T47D (cell line): ENCODE data around the gene CNOT1.
A peak's percentile ranks its signal among the peaks of the same experiment; 100 is the strongest.
"Not testable (repeated sequence)": the region's sequence is repeated elsewhere in the genome, so short reads cannot be mapped to it uniquely, and the experiment has no call there.

ENCODE experiments used
- DNase-seq, 2 experiments: peaks; one replicate each; pipeline versions ENCODE4 v3.0.0 to v3.0.0-alpha.2; 2011 to 2012; ENCODE audit warnings: low read depth in 1 of 2, low spot score in 1 of 2
- JUND ChIP-seq: IDR thresholded peaks from 2 replicates; pipeline ENCODE4 v1.6.1; 2012; ENCODE audit warnings: low read depth
- in situ Hi-C: cut with HindIII; loops from 2 replicates; pipeline ENCODE4 v1.10.0; 2016; ENCODE audit warnings: low sequenced_read_pairs, low pct_unique_long_range_greater_than_20kb

The CNOT1 gene

DNA sequence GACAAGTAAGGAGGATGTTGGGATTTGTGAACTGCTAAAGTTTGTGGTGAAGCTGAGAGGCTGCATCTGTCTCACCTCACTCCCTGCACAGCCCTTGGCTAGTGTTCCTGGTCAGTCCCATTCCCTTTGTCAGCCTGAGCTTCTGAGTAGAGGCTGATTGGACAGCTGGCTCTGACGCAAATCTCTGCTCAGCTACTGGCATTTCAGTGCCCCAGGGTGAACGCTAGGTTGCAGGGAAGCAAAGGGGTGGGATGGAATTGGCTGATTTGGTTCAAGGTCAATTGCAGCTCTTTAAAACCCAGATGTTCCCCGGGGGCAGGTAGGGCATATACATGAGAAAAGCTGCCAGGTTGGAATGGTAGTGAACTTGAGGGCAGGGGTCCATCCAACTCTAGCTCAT is 23.1 kb upstream of the CNOT1 start:
- peak; percentile 16 to 43 for DNase-seq
- in situ Hi-C loops = no loop called here
- TF ChIP-seq JUND = no peak

DNA sequence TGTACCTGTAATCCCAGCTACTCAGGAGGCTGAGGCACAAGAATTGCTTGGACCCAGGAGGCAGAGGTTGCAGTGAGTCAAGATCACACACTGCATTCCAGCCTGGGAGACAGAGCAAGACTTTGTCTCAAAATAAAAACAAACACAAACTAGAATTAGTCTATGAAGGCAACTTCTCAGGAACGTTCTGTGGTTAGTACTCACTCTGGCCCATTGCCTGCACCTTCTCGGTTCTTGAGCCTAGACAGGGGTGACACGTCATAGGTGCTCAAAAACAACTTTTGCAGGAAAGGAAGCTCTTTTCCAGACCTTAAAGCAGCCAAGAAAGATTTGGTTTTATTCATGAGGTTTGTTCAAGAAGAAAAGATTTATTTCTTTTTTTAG is 22.3 kb upstream of the CNOT1 start:
- no peak for TF ChIP-seq JUND
- in situ Hi-C loops = no loop called here
- no peak for DNase-seq

DNA sequence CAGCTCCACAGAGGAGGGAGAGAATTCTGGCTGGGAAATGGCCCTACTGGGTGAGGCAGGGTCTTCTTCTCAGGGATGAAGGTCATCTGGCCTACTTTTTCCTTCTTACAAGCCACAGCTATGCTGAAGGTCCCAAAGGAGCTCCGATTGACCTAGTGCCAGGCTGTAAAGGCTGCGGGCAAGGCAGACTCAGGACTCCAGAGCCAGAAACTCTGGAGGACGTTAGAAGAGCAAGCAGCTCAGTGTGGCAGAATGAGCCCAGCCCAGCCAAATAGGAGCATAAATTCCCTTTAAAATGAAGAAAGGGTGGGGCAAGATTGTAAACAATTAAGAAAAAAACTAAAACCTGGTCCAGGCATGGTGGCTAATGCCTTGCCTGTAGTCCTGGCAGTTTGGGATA is 20.1 kb upstream of the CNOT1 start:
- no peak for TF ChIP-seq JUND
- no peak for DNase-seq
- in situ Hi-C loops = no loop called here

DNA sequence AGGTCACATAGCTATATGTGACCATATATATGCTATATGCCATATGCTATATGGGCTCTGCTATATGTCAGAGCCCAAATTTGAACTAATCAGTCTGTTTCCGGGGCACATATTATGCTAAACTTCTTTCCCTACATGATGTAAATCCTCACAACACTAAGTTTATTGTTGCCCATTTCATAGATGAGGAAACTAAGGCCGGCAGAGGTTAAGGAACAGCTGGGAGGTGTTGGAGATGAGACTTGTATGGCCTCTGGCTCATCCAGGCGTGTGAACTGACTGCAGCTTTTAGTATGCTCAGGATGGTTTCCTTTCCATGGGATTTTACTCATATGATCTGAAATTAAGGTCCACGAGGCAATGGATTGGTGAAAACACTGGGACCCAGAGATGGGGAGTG is 17.5 kb upstream of the CNOT1 start:
- DNase-seq = no peak
- in situ Hi-C loops = no loop called here
- no peak for TF ChIP-seq JUND

DNA sequence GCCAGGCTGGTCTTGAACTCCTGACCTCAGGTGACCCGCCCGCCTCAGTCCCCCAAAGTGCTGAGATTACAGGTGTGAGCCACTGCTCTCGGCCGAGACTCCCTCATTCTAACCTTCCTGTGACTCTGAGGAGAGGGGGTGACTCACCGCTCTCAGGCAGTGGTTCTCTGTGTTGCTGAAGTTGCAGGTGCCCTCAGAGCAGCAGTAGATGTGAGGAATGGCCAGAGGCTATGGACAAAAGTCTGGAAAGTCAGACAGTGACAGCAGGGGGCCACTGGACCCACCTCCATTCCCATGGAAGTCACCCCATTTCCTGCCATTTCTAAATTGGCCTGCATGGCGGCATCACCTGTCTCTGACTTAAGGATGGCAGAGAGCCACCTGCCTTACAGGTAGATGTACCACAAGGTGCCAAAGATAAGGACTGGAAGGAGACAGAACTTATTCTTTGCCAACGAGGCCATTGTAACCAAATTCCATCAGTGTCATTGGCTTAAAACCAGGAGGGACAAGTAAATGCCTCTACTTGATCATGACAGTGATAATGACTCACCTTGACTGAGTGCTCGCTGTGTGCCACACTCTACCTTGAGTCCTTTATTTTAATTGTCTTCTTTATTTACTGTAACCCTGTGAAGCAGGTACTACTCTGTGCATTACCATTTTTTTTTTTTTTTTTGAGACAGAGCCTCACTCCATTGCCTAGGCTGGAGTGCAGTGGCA is 15.3 kb upstream of the CNOT1 start:
- peak in 1 of 2 experiments; percentile 39 for DNase-seq
- in situ Hi-C loops = no loop called here
- no peak for TF ChIP-seq JUND

DNA sequence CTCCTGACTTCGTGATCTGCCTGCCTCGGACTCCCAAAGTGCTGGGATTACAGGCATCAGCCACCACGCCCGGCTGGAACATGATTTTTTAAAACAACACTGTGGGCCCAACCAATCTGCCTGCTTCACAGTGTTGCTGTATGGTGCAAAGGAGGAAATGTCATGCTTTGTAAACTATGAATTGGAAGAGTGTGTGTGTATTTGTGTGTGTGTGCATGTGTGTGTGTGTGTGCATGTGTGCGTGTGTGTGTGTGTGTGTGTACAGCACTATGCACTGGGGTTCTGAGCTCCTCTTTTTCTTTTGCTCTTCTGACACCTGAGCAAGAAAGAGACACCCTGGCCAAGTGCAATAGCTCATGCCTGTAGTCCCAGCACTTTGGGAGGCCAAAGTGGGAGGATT is 14.5 kb upstream of the CNOT1 start:
- DNase-seq = no peak
- no peak for TF ChIP-seq JUND
- in situ Hi-C loops = no loop called here

DNA sequence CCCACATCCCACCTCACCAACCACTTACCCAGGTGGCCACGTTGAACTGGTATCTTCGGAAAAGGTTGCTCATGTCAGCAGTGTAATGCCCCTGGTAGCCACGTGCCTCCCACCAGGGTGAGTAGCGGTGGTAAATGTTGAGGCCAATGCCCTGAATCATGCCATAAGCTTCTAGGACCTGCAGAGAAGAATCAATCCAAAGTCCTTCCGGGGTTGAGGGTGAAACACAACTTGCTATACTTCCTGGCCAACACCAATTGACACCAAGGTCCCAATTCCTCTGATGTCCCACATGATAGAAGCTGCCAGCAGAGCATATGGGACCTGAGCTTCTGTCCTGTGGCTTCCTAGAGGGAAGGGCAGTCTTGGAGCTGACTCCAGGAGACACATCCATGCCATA is 11.3 kb upstream of the CNOT1 start:
- DNase-seq = no peak
- no peak for TF ChIP-seq JUND
- in situ Hi-C loops = no loop called here

DNA sequence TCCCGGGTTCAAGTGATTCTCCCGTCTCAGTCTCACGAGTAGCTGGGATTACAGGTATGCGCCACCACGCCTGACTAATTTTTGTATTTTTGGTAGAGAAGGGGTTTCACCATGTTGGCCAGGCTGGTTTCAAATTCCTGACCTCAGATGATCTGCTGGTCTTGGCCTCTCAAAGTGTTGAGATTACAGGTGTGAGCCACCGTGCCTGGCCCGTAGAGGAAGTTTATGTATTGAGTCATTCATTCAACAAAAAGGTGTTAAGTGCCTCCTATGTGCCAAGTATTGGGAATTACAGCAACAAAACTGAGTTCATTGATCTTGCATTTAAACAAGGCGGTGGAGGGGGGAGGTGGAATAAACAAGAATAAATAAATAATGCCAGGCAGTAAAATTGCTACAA is 10.2 kb upstream of the CNOT1 start:
- no peak for TF ChIP-seq JUND
- in situ Hi-C loops = no loop called here
- no peak for DNase-seq

DNA sequence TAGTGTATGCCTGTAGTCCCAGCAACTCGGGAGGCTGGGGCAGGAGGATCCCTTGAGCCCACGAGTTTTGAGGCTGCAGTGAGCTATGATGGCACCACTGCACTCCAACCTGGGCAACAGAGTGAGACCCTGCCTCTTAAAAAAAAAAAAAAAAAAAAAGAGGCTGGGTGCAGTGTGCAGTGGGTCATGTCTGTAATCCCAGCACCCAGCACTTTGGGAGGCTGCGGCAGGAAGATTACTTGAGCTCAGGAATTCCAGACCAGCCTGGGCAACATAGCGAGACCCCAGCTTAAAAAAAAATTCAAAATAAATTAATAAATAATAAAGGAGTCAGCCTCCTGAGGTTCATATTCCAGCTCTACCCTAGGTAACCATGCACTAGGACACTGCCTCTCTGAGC is 9.6 kb upstream of the CNOT1 start:
- TF ChIP-seq JUND = no peak
- in situ Hi-C loops = no loop called here
- no peak for DNase-seq

DNA sequence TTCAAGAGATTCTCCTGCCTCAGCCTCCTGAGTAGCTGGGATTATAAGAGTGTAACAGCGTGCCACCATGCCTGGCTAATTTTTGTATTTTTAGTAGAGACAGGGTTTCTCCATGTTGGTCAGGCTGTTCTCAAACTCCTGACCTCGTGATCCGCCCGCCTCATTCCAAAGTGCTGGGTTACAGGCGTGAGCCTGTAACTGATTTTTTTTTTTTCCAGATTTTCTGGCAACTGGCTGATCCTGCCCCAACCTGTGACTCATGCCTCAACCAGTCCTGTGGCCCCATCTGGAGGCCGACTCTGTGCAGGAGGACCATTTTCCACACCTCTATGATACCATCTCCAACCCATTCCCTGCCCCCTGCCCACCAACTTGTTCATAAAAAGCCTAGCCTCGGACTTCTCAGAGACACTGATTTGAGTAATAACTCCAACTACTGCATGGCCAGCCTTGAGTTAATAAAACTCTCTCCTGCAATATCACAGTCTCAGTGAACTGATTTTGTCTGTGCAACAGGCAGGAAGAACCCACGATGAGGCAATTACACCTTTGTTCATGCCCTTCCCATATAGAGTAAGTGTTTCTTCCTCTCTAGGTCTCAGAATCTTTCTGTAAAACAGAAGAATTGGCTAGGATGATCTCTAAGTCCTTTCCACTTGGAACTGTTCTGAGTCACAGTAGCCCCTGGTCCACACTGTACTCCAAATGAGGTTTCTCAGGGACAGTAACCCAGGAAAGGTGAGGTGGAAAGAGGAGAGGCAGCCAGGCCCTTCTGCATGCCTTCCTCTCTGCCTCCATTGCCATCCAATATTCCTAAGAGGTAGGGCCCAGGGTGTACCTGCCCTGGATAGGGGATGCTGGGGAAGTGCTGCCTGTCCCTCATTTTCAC is 8.8 kb upstream of the CNOT1 start:
- DNase-seq = peak in 1 of 2 experiments; percentile 41
- in situ Hi-C loops = no loop called here
- TF ChIP-seq JUND = no peak

DNA sequence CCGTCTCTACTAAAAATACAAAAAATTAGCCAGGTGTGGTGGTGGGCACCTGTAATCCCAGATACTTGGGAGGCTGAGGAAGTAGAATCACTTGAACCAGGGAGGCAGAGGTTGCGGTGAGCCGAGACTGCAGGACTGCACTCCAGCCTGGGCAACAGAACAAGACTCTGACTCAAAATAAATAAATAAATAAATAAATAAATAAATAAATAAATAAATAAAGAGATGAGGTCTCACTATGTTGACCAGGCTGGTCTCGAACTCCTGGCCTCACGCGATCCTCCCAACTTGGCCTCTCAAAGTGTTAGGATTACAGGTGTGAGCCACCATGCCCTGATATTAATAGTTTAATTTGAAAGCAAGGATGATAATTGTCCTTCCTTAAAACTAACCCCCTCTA is 7.4 kb upstream of the CNOT1 start:
- in situ Hi-C loops, DNase-seq: not testable (repeated sequence)

DNA sequence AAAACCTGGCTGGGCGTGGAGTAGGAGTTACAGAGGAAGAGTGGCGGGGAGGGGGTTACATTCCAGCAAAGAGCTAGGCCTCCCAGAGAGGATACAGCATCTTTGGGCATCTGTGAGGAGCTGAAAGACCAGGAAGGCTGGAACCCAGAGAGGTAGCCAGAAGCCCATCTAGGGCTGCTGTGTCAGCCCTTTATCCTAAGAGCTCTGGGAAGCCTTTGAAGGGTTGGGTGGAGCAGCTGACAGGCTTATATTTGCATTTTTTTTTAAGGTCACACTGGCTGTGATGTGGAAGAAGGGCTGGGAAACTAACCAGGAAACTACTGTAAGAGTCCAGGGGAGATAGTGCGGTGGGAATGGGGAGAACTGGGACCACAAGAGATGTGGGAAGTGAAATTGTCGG is 6.8 kb upstream of the CNOT1 start:
- no peak for DNase-seq
- no peak for TF ChIP-seq JUND
- in situ Hi-C loops = no loop called here

DNA sequence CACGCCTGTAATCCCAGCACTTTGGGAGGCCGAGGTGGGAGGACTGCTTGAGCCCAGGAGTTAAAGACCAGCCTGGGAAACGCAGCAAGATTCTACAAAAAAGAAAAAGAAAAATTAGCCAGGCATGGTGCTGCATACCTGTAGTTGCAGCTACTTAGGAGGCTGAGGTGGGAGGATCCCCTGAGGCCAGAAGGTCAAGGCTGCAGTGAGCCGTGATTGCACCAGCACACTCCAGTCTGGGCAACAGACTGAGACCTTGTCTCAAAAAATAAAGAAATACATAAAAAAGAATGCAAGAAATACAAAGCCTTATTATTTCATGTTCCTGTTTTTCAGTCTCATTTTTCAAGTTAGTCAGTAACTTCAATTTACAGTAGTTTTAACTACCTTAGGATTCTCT is 5.9 kb upstream of the CNOT1 start:
- in situ Hi-C loops = no loop called here
- DNase-seq = no peak
- TF ChIP-seq JUND = no peak
